HepG2 (cell line): ENCODE data around the gene RHBDD2. TPM values are rescaled to one million over a fixed set of nuclear protein-coding genes. Genes with fewer than 3 reads are reported as not detected.
A peak's percentile ranks its signal among the peaks of the same experiment; 100 is the strongest.

Experiments
- ADNP ChIP-seq: sonication (generic); formaldehyde crosslinking; IDR thresholded peaks from 2 replicates; pipeline ENCODE4 v1.4.0; 2020; ENCODE audit warnings: missing genetic modification reagents
- AGO2 ChIP-seq: fragments of 200-400 bp; formaldehyde crosslinking; optimal IDR thresholded peaks from 2 replicates; pipeline ENCODE3; 2017; ENCODE audit warnings: mild to moderate bottlenecking, low read depth, low read length, moderate library complexity
- CENPX ChIP-seq: sonication (generic); formaldehyde crosslinking; IDR thresholded peaks from 2 replicates; pipeline ENCODE4 v1.9.0; 2021; ENCODE audit warnings: mild to moderate bottlenecking, missing genetic modification reagents, moderate library complexity
- EZH2 ChIP-seq: conservative IDR thresholded peaks from 2 replicates; pipeline ENCODE4 v1.6.1; 2012; ENCODE audit warnings: mild to moderate bottlenecking, low read depth, low read length, moderate library complexity
- NR2F1 ChIP-seq, 2 experiments: fragments of 450-650 bp in 1 of 2; formaldehyde crosslinking in 1 of 2; IDR thresholded peaks; 2 replicates each; pipeline versions ENCODE4 v1.5.0 to v1.6.1; 2016 to 2020; ENCODE audit warnings: mild to moderate bottlenecking in 1 of 2, missing compliant biosample characterization in 1 of 2, missing genetic modification reagents in 1 of 2, moderate library complexity in 1 of 2
- PHF20 ChIP-seq: sonication (generic); formaldehyde crosslinking; IDR thresholded peaks from 2 replicates; pipeline ENCODE4 v1.5.0; 2020; ENCODE audit warnings: mild to moderate bottlenecking, missing genetic modification reagents
- RAD51 ChIP-seq: fragments of 450-650 bp; IDR thresholded peaks from 2 replicates; pipeline ENCODE4 v1.6.1; 2016; ENCODE audit warnings: borderline replicate concordance
- SIN3A ChIP-seq: IDR thresholded peaks from 2 replicates; pipeline ENCODE4 v1.6.1; 2011; ENCODE audit warnings: low read depth, mild to moderate bottlenecking, control low read depth, low read length, borderline replicate concordance
- SOX13 ChIP-seq, 3 experiments: fragments of 450-650 bp in 1 of 3; sonication (generic) in 1 of 3; formaldehyde crosslinking in 1 of 3; IDR thresholded peaks in 2 of 3; conservative IDR thresholded peaks in 1 of 3; 2 replicates each; pipeline versions ENCODE4 v1.5.0 to v1.6.1; 2016 to 2020; ENCODE audit warnings: antibody characterized with exemption in 1 of 3, mild to moderate bottlenecking in 1 of 3, missing compliant biosample characterization in 1 of 3, missing genetic modification reagents in 1 of 3, moderate library complexity in 1 of 3
- TEAD3 ChIP-seq: optimal IDR thresholded peaks from 2 replicates; pipeline ENCODE3; 2016; ENCODE audit warnings: borderline replicate concordance
- TP53 ChIP-seq: sonication (generic); formaldehyde crosslinking; conservative IDR thresholded peaks from 2 replicates; pipeline ENCODE4 v1.4.0; 2020; ENCODE audit warnings: missing genetic modification reagents
- ZBTB33 ChIP-seq: sonication (generic); formaldehyde crosslinking; IDR thresholded peaks from 2 replicates; pipeline ENCODE4 v1.4.0; 2020; ENCODE audit warnings: missing genetic modification reagents
- ZNF180 ChIP-seq: sonication (generic); formaldehyde crosslinking; IDR thresholded peaks from 2 replicates; pipeline ENCODE4 v1.4.0; 2020; ENCODE audit warnings: low read depth, missing genetic modification reagents, borderline replicate concordance
- ZNF251 ChIP-seq: sonication (generic); formaldehyde crosslinking; IDR thresholded peaks from 2 replicates; pipeline ENCODE4 v1.9.0; 2021; ENCODE audit warnings: mild to moderate bottlenecking, missing genetic modification reagents
- ZNF512 ChIP-seq: sonication (generic); formaldehyde crosslinking; IDR thresholded peaks from 2 replicates; pipeline ENCODE4 v1.4.0; 2020; ENCODE audit warnings: mild to moderate bottlenecking, missing genetic modification reagents
- ZNF607 ChIP-seq: sonication (generic); formaldehyde crosslinking; IDR thresholded peaks from 2 replicates; pipeline ENCODE4 v1.5.1; 2020; ENCODE audit warnings: missing genetic modification reagents, mild to moderate bottlenecking, borderline replicate concordance
- ZSCAN9 ChIP-seq: IDR thresholded peaks from 2 replicates; pipeline ENCODE4 v1.6.1; 2016; ENCODE audit warnings: borderline replicate concordance
- polyA plus RNA-seq, 8 experiments: library from polyadenylated mRNA; depleted of rRNA in 3 of 8; stranded (reverse) in 7 of 8; unstranded in 1 of 8; fragments of >200 nt; fragmentation: Illumina TruSeq in 4 of 8; extraction: Trizol in 4 of 8; gene quantifications; 2 replicates each; pipeline versions ENCODE4 v1.2.1 to v1.2.3, GENCODE V29; 2011 to 2016; ENCODE audit warnings: low read depth in 4 of 8, missing spikeins in 1 of 8, mixed read lengths in 1 of 8; ENCODE audit not compliant: insufficient read depth in 1 of 8
- total RNA-seq, 5 experiments: library from RNA; depleted of rRNA; stranded (reverse); fragments of >200 nt; fragmentation: Illumina TruSeq; extraction: Trizol; gene quantifications; 2 replicates each; pipeline ENCODE4 v1.2.3, GENCODE V29; 2016; ENCODE audit warnings: low read depth in 1 of 5
- TF ChIP-seq, protein P1 (sequence below): sonication (generic); formaldehyde crosslinking; IDR thresholded peaks from 2 replicates; pipeline ENCODE4 v1.5.1; 2020; ENCODE audit warnings: missing genetic modification reagents, mild to moderate bottlenecking, borderline replicate concordance
- TF ChIP-seq, protein P2 (sequence below): sonication (generic); formaldehyde crosslinking; IDR thresholded peaks from 2 replicates; pipeline ENCODE4 v1.4.0; 2020; ENCODE audit warnings: missing genetic modification reagents
- TF ChIP-seq, protein P3 (sequence below): sonication (generic); formaldehyde crosslinking; IDR thresholded peaks from 2 replicates; pipeline ENCODE4 v1.5.0; 2020; ENCODE audit warnings: mild to moderate bottlenecking, missing genetic modification reagents, borderline replicate concordance

RHBDD2 gene
- total and polyA plus RNA-seq, 2 of the 13 experiments (the other 11 are each of a cell fraction or from before 2014, with no cell fraction given), result 23.1 to 26.4 TPM

- TF ChIP-seq EZH2, result no peak
- TF ChIP-seq, protein P1, sequence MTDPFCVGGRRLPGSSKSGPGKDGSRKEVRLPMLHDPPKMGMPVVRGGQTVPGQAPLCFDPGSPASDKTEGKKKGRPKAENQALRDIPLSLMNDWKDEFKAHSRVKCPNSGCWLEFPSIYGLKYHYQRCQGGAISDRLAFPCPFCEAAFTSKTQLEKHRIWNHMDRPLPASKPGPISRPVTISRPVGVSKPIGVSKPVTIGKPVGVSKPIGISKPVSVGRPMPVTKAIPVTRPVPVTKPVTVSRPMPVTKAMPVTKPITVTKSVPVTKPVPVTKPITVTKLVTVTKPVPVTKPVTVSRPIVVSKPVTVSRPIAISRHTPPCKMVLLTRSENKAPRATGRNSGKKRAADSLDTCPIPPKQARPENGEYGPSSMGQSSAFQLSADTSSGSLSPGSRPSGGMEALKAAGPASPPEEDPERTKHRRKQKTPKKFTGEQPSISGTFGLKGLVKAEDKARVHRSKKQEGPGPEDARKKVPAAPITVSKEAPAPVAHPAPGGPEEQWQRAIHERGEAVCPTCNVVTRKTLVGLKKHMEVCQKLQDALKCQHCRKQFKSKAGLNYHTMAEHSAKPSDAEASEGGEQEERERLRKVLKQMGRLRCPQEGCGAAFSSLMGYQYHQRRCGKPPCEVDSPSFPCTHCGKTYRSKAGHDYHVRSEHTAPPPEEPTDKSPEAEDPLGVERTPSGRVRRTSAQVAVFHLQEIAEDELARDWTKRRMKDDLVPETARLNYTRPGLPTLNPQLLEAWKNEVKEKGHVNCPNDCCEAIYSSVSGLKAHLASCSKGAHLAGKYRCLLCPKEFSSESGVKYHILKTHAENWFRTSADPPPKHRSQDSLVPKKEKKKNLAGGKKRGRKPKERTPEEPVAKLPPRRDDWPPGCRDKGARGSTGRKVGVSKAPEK, result no peak
- no peak for TF ChIP-seq CENPX
- no peak for TF ChIP-seq ZSCAN9
- no peak for TF ChIP-seq TEAD3
- TF ChIP-seq AGO2, result no peak
- TF ChIP-seq, protein P2, sequence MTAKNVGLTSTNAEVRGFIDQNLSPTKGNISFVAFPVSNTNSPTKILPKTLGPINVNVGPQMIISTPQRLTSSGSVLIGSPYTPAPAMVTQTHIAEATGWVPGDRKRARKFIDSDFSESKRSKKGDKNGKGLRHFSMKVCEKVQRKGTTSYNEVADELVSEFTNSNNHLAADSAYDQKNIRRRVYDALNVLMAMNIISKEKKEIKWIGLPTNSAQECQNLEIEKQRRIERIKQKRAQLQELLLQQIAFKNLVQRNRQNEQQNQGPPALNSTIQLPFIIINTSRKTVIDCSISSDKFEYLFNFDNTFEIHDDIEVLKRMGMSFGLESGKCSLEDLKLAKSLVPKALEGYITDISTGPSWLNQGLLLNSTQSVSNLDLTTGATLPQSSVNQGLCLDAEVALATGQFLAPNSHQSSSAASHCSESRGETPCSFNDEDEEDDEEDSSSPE (CRISPR knock-in tag), result no peak
- no peak for TF ChIP-seq ZNF512 (CRISPR knock-in tag)
- no peak for TF ChIP-seq ZNF607
- TF ChIP-seq, protein P3, sequence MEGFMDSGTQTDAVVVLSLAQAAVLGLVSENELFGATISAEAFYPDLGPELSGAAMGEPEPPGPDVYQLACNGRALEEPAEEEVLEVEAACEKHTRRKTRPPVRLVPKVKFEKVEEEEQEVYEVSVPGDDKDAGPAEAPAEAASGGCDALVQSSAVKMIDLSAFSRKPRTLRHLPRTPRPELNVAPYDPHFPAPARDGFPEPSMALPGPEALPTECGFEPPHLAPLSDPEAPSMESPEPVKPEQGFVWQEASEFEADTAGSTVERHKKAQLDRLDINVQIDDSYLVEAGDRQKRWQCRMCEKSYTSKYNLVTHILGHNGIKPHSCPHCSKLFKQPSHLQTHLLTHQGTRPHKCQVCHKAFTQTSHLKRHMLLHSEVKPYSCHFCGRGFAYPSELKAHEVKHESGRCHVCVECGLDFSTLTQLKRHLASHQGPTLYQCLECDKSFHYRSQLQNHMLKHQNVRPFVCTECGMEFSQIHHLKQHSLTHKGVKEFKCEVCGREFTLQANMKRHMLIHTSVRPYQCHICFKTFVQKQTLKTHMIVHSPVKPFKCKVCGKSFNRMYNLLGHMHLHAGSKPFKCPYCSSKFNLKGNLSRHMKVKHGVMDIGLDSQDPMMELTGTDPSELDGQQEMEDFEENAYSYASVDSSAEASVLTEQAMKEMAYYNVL (CRISPR knock-in tag), result no peak
- TF ChIP-seq ZNF180 (CRISPR knock-in tag), result no peak
- no peak for TF ChIP-seq ZNF251 (CRISPR knock-in tag)
- no peak for TF ChIP-seq SIN3A
- TF ChIP-seq ZBTB33 (CRISPR knock-in tag), result 0 out of 2 replicates have a peak, but pooled peaks have one; percentile 6
- TF ChIP-seq PHF20 (CRISPR knock-in tag), result no peak
- TF ChIP-seq ADNP (CRISPR knock-in tag), result peak; percentile 18; the same call in 1 of the 2 replicates
- 0 out of 4 replicates have a peak, but pooled peaks of 1 of the 2 experiments have one; percentile 28 for TF ChIP-seq NR2F1 (CRISPR knock-in tag; IDR thresholded peaks at IDR 0.05)
- TF ChIP-seq TP53 (CRISPR knock-in tag), result no peak
- TF ChIP-seq RAD51, result no peak
- TF ChIP-seq SOX13 (IDR thresholded peaks at IDR 0.05), result no peak
- TF ChIP-seq SOX13 (CRISPR knock-in tag; conservative IDR thresholded peaks at IDR 0.05 in 1 of 2, IDR thresholded peaks at IDR 0.05 in 1 of 2), result no peak
Measured at GRCh38 chr7:75896803-75897327, 18.0 kb downstream of the RHBDD2 start (continued).
